A673 (cell line): ENCODE results near the gene PARP16. TPM values are rescaled to one million over a fixed set of nuclear protein-coding genes. Genes with fewer than 3 reads are reported as not detected.
"Not testable (repeated sequence)": the region's sequence is repeated elsewhere in the genome, so short reads cannot be mapped to it uniquely, and the experiment has no call there.

Experiments
- BruUV-seq: library from RNA; stranded (reverse); fragments of 400-500 nt; replicated peaks from 2 replicates; lab custom pipeline; 2021; lab: Mats Ljungman, UMichigan
- CTCF ChIA-PET: fragments of 300-600 bp; sonication (Branson Sonifier 250); formaldehyde crosslinking; loops from one replicate; lab custom pipeline; 2022; ENCODE audit warnings: antibody characterized with exemption; lab: Charles Lee
- POLR2A ChIA-PET: fragments of 300-600 bp; sonication (Branson Sonifier 250); formaldehyde crosslinking; loops from one replicate; lab custom pipeline; 2022; ENCODE audit warnings: antibody characterized with exemption; ENCODE audit not compliant: low non-redundant PET; lab: Charles Lee
- DNase-seq: peaks from one replicate; pipeline ENCODE4 v3.0.0-alpha.2; 2015; ENCODE audit warnings: low spot score
- H3K27ac ChIP-seq: fragments of 200-600 bp; sonication (generic); 2 replicates; pipeline ENCODE4 v1.5.1; 2016; ENCODE audit warnings: mixed run types, low read depth, mild to moderate bottlenecking, mixed read lengths, antibody characterized with exemption, low read length; ENCODE audit not compliant: poor library complexity, severe bottlenecking
- H3K27me3 ChIP-seq: fragments of 200-600 bp; sonication (generic); replicated peaks from 2 replicates; pipeline ENCODE4 v1.6.1; 2017; ENCODE audit warnings: mixed run types, low read depth, mild to moderate bottlenecking, mixed read lengths, antibody characterized with exemption, low read length; ENCODE audit not compliant: insufficient read depth, poor library complexity
- H3K36me3 ChIP-seq: fragments of 200-600 bp; sonication (generic); 2 replicates; pipeline ENCODE4 v1.6.1; 2016; ENCODE audit warnings: mixed run types, mild to moderate bottlenecking, mixed read lengths, antibody characterized with exemption, low read length; ENCODE audit not compliant: insufficient read depth, poor library complexity, severe bottlenecking
- H3K4me1 ChIP-seq: fragments of 200-600 bp; sonication (generic); 2 replicates; pipeline ENCODE4 v1.6.1; 2017; ENCODE audit warnings: mixed run types, mild to moderate bottlenecking, mixed read lengths, antibody characterized with exemption, low read length; ENCODE audit not compliant: insufficient read depth, poor library complexity, severe bottlenecking
- H3K4me3 ChIP-seq: fragments of 200-600 bp; sonication (generic); 2 replicates; pipeline ENCODE4 v1.5.1; 2016; ENCODE audit warnings: low read depth, mixed run types, mild to moderate bottlenecking, mixed read lengths, low read length; ENCODE audit not compliant: poor library complexity, severe bottlenecking
- H3K9me3 ChIP-seq: fragments of 200-600 bp; sonication (generic); 2 replicates; pipeline ENCODE4 v1.6.1; 2016; ENCODE audit warnings: mixed run types, low read depth, mild to moderate bottlenecking, mixed read lengths, antibody characterized with exemption, low read length; ENCODE audit not compliant: poor library complexity, severe bottlenecking
- EZH2 ChIP-seq: fragments of 200-600 bp; sonication (generic); IDR thresholded peaks from 2 replicates; pipeline ENCODE4 v1.6.1; 2017; ENCODE audit warnings: borderline replicate concordance, low read depth, mild to moderate bottlenecking, mixed read lengths, antibody characterized with exemption, low read length; ENCODE audit not compliant: poor library complexity, severe bottlenecking
- intact Hi-C: fragments of 100-400 bp; cut with micrococcal nuclease; formaldehyde crosslinking; loops from one replicate; pipeline ENCODE4 v1.10.0; 2022; ENCODE audit not compliant: unreplicated experiment
- total RNA-seq: library from RNA; stranded (reverse); gene quantifications from 2 replicates; pipeline ENCODE4 v1.2.3, GENCODE V29; 2021
- TF ChIP-seq, protein P1 (sequence below): fragments of 300-800, 200-600 bp; sonication (generic); conservative IDR thresholded peaks from 2 replicates; pipeline ENCODE4 v1.5.1; 2017; ENCODE audit warnings: low read depth, mild to moderate bottlenecking, antibody characterized with exemption, low read length, moderate library complexity, mixed read lengths

PARP16 gene
- total RNA-seq, 1 experiment from 2014 or later: 5.7 TPM

GRCh38 chr15:65245096-65245856 lies 41.4 kb downstream of the PARP16 start:
- no peaks in the 10 kb centered on the region for H3K4me1 ChIP-seq
- DNase-seq: no peak
- H3K27me3 ChIP-seq: no peaks in the 10 kb centered on the region
- no peak for TF ChIP-seq EZH2
- TF ChIP-seq, protein P1, sequence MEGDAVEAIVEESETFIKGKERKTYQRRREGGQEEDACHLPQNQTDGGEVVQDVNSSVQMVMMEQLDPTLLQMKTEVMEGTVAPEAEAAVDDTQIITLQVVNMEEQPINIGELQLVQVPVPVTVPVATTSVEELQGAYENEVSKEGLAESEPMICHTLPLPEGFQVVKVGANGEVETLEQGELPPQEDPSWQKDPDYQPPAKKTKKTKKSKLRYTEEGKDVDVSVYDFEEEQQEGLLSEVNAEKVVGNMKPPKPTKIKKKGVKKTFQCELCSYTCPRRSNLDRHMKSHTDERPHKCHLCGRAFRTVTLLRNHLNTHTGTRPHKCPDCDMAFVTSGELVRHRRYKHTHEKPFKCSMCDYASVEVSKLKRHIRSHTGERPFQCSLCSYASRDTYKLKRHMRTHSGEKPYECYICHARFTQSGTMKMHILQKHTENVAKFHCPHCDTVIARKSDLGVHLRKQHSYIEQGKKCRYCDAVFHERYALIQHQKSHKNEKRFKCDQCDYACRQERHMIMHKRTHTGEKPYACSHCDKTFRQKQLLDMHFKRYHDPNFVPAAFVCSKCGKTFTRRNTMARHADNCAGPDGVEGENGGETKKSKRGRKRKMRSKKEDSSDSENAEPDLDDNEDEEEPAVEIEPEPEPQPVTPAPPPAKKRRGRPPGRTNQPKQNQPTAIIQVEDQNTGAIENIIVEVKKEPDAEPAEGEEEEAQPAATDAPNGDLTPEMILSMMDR: no peak
- no peak overlapping the region for H3K27ac ChIP-seq
- ChIA-PET POLR2A (no interaction called here), CTCF (no interaction called here)
- no peak overlapping the region for H3K4me3 ChIP-seq
- H3K36me3 ChIP-seq: no peaks in the 10 kb centered on the region
- intact Hi-C loops: no loop called here
- H3K9me3 ChIP-seq: no peaks in the 10 kb centered on the region
- no TSS peak for BruUV-seq

DNA sequence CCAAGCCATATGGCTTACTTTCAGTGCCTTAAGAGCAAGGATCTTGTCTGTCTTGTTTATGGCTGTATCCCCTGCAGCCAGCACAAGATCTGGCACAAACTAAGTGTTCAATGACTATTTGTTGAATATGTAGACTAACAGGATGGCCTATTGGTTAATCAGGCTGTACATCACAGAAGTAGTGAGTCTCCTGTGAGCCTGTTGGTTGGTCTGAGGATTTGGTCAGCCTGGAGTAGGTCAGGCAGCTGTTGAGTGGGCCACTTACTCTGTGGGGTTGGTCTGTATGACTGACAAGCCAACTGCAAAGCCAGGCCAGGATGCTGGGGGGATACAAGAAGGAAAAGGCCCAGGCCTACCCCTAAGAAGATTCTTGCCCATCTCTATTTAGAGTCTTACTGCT lies 42.0 kb downstream of the PARP16 start:
- intact Hi-C loops: no loop called here
- CTCF ChIA-PET: no interaction called here
- DNase-seq: no peak
- Histone ChIP-seq H3K4me3 (no peak overlapping the region), H3K27ac (no peak overlapping the region), H3K9me3 (no peaks in the 10 kb centered on the region), H3K36me3 (no peaks in the 10 kb centered on the region), H3K4me1 (no peaks in the 10 kb centered on the region), H3K27me3 (no peaks in the 10 kb centered on the region)
- BruUV-seq: no TSS peak
- POLR2A ChIA-PET: no interaction called here
- no peak for TF ChIP-seq EZH2
- TF ChIP-seq, protein P1: no peak

DNA sequence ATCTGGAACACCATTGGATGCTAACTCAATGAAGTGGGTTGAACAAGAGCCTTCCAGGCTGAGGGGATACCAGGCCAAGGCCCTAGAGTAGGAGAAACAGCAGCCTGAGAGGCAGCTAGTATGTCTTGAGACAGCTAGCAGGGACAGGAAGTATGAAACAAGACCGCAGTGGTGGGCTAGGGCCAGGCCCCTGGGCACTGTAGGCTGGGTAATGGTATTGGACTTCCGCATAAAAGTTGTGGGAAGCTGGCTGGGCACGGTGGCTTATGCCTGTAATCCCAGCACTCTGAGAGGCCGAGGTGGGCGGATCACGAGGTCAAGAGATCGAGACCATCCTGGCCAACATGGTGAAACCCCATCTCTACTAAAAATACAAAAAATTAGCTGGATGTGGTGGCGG lies 50.2 kb downstream of the PARP16 start:
- H3K36me3 ChIP-seq, H3K27ac ChIP-seq, H3K27me3 ChIP-seq, DNase-seq, CTCF ChIA-PET, H3K4me1 ChIP-seq, H3K4me3 ChIP-seq, intact Hi-C loops, H3K9me3 ChIP-seq, BruUV-seq, POLR2A ChIA-PET: not testable (repeated sequence)

DNA sequence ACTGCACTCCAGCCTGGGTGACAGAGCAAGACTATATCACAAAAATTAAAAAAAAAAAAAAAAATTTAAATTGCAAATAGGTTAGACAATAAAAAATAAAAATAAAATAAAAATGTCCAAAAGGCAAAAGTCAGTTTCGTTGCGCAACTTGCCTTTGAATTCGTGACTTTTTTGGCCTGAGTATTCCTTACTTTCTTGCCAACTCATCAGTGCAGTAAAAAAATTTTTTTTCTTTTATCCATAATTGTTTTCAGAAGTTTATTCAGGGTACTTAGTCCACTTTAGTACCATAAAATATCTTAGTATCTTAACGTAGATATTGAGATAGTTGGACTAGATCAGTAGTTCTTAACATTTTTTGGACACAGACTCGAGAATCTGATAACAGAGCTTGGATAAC lies 53.0 kb downstream of the PARP16 start:
- Histone ChIP-seq H3K36me3 (no peaks in the 10 kb centered on the region), H3K9me3 (no peaks in the 10 kb centered on the region), H3K27ac (no peak overlapping the region), H3K27me3 (no peaks in the 10 kb centered on the region), H3K4me1 (no peaks in the 10 kb centered on the region), H3K4me3 (no peak overlapping the region)
- ChIA-PET CTCF (interaction anchor here (0.6 kb wide), 1 partner anchor 37 kb away, joined by 4 read pairs; no protein-coding TSS in a partner anchor), POLR2A (no interaction called here)
- DNase-seq: no peak
- intact Hi-C loops: no loop called here
- TF ChIP-seq, protein P1: no peak
- TF ChIP-seq EZH2: no peak
- BruUV-seq: no TSS peak
